ENCODE data around the gene HAT1. TPM values are rescaled to one million over a fixed set of nuclear protein-coding genes. Genes with fewer than 3 reads are reported as not detected.
"Not testable (repeated sequence)": the region's sequence is repeated elsewhere in the genome, so short reads cannot be mapped to it uniquely, and the experiment has no call there.

Gene HAT1
- total RNA-seq, 1 donor from 2014 or later: 43.3 TPM

DNA sequence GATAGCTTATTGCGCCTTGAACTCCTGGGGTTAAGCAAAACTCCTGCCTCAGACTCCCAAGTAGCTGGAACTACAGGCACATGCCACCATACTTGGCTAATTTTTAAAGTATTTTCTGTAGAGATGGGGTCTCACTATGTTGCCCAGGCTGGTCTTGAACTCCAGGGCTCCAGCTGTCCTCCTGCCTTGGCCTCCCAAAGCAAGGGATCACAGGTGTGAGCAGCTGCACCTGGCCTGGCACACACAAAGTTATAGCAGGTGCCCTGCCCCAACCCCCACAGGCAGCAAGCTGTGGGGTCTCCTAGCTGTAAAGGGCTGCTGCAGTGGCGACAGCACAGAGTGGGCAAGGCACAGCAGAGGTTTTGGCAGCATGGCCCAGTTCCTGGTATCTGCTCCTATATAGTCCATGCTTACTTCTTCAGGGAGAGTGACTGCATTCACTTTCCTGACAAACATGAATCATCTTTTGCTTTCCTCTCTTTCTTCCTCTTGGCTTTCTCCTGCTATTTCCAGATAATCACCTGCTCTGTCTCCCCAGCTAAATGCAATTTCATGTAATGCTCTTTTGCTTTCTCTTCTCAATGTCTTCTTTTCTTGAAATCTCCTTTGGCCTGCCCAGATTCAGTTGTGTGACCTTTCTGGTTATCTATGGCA is 50.2 kb downstream of the HAT1 start:
- DNase-seq (ENCODE audit: low spot score): no peak

DNA sequence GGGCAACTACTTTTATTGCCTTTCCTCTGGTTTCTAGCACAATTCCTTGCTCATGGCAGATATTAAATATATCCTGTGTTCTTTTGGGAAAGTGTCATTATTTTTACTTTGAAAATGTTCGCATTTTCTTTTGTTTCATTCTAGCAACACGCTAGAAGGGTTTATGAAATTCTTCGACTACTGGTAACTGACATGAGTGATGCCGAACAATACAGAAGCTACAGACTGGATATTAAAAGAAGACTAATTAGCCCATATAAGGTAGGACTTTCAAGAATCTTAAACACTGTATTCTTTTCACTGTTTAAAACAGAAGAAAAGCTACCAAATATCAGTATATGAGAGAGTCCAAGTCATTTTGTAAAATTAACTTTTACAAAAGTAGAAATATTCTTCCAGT is 56.8 kb downstream of the HAT1 start:
- DNase-seq (ENCODE audit: low spot score): no peak

DNA sequence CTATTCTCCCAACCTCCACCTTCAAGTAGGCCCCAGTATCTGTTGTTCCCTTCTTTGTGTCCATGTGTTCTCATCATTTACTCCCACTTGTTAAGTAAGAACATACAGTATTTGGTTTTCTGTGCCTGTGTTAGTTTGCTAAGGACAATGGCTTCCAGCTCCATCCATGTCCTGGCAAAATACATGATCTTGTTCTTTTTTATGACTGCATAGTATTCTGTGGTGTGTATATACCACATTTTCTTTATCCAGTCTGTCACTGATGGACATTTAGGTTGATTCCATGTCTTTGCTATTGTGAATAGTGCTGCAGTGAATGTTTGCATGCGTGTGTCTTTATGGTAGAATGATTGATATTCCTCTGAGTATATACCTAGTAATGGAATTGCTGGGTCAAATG is 61.7 kb downstream of the HAT1 start:
- not testable (repeated sequence) for DNase-seq (ENCODE audit: low spot score)

GRCh38 chr2:171985076-171985475 is 62.8 kb downstream of the HAT1 start:
- no peak for DNase-seq (ENCODE audit: low spot score)

- DNase-seq (ENCODE audit: low spot score): no peak
Measured at GRCh38 chr2:171986778-171987177, 64.5 kb downstream of the HAT1 start.

- no peak for DNase-seq (ENCODE audit: low spot score)
Measured at GRCh38 chr2:171991027-171991426, 68.8 kb downstream of the HAT1 start.

- no peak for DNase-seq (ENCODE audit: low spot score)
Measured at GRCh38 chr2:171995586-171995985, 73.3 kb downstream of the HAT1 start.

DNA sequence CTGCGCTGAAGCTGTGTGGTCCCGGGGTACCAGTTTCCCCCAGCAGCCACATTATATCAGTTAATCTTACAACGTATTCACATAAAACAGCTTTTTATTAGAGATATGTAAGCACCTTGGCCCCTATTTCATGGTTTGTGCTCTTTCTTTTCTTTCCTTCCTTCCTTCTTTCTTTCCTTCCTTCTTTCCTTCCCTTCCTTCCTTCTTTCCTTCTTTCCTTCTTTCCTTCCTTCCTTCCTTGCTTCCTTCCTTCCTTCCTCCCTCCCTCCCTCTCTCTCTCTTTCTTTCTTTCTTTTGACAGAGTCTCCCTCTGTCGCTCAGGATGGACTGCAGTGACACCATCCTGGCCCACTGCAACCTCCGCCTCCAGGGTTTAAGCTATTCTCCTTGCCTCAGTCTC is 73.8 kb downstream of the HAT1 start:
- DNase-seq (ENCODE audit: low spot score): no peak

GRCh38 chr2:171997031-171997430 is 74.8 kb downstream of the HAT1 start:
- not testable (repeated sequence) for DNase-seq (ENCODE audit: low spot score)

DNA sequence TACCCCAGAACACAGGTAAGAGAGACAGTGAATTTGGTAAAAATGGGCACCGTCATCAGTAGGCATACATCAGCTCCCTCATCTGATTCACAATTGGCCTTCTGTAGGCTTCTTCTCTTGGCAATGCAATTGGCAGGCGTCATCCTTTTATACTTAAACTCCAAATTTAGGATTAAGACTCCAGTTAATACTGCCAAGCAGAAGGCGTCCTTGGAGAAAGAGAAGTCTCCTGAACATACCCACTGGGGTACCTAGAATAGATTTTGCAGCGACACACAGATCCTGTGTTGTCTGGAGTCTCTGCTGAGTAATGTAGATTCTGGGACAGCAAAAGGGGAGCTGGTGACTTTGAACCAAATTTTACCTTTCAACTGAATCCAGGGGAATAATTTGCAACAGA is 76.9 kb downstream of the HAT1 start:
- DNase-seq (ENCODE audit: low spot score): no peak

- peak; percentile 93 for DNase-seq (ENCODE audit: low spot score)
Measured at GRCh38 chr2:171999604-172000469, 77.6 kb downstream of the HAT1 start, which contains the start of gene METAP1D. METAP1D (plus strand) TSS chr2:171999953; CDS start chr2:171999970, 17 bp downstream.

DNA sequence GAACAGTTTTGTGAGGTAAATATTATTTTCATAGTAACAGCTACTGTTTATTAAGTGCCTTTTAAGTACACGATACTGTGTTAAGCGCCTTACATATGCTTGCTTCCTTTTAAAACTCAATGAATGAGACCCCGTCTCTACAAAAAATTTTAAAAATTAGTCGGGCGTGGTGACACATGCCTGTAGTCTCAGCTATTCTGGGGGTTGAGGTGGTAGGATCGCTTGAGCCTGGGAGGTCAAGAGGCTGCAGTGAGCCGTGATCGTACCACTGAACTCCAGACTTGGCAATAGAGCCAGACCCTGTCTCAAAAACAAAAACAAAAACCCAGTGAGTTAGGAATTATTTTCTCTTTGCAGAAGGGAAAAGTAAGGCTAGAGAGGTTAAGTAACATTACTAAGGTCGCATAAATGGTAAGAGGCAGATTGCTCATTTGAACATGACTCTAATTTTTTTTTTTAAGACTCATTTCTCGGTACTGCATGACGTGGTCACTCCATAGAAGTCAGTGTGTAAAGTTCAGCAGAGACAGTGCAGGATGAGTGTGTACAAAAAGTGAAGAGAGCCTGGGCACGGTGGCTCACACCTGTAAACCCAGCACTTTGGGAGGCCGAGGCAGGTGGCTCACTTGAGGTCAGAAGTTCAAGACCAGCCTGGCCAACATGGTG is 78.6 kb downstream of the HAT1 start:
- DNase-seq (ENCODE audit: low spot score): no peak

- DNase-seq (ENCODE audit: low spot score): no peak
Measured at GRCh38 chr2:172007372-172007771, 85.1 kb downstream of the HAT1 start.

- no peak for DNase-seq (ENCODE audit: low spot score)
Measured at GRCh38 chr2:172009823-172010222, 87.6 kb downstream of the HAT1 start.

DNA sequence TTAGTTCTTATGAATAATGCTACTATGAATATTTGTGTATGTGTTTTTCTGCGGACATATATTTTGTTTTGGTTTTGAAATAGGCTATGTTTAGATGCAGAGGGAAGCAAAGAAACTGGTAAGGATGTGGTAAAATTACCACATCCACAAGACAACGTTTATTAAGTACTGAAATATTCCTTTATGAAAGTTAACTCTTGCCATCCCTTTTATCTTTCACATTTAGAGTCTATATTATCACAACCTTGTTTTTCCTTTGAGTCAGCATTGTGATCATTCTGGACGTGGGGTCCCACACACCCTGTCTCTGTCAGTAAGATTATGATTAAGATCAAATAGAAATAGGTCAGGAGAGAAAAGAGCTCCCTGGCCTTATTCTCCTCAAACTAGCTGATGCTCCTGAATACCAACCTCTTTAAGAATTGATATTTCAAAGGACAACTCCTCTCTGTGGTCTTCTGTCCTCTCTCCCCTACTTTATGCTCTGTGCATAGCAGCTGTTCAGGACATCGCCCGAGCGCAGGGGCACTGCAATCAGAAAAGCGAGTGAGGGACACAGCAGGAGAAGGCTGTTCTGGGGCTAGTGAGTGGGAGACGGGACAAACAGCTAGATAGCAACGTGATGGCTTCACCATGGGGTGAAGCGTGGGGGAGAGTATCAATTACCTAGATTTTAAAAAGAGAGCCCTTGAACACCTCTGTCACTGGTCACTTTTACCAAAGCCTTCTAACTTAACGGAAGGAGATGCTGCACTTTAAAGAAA is 89.7 kb downstream of the HAT1 start:
- no peak for DNase-seq (ENCODE audit: low spot score)

DNA sequence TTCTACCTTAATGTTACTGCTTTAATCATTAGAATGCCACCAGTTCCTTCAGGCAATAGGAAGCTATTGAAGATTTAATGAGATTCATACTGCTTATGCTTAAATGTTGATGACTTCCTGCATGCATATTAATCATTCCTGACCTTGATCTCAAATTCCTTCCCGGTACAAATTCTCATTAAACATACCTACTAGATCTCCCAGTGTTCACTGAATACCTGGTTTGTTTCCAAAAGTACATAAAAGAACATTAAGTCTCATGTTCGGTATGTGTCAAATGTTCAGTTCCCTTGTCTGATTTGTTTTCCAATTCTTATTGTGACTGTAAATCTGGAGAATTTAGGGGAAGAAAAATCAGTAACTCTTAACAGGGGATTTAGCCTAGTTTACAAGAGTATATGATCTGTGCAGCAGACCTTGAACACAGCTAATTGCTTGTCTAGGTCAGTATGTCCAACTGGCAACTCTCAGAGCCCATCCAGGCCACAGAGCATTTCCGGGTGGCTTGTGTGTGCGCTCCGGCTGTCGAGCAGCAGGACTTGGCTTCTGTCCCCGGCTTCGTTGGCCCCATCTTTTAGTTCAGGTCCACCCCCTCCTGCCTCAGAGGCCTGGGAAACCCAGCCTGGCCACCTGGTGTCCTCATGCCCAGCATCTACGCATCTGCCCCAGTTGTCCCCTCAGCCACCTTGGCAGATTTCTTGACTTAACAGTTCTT is 90.6 kb downstream of the HAT1 start:
- DNase-seq (ENCODE audit: low spot score): no peak

GRCh38 chr2:172013396-172013795 is 91.1 kb downstream of the HAT1 start:
- DNase-seq (ENCODE audit: low spot score): no peak

DNA sequence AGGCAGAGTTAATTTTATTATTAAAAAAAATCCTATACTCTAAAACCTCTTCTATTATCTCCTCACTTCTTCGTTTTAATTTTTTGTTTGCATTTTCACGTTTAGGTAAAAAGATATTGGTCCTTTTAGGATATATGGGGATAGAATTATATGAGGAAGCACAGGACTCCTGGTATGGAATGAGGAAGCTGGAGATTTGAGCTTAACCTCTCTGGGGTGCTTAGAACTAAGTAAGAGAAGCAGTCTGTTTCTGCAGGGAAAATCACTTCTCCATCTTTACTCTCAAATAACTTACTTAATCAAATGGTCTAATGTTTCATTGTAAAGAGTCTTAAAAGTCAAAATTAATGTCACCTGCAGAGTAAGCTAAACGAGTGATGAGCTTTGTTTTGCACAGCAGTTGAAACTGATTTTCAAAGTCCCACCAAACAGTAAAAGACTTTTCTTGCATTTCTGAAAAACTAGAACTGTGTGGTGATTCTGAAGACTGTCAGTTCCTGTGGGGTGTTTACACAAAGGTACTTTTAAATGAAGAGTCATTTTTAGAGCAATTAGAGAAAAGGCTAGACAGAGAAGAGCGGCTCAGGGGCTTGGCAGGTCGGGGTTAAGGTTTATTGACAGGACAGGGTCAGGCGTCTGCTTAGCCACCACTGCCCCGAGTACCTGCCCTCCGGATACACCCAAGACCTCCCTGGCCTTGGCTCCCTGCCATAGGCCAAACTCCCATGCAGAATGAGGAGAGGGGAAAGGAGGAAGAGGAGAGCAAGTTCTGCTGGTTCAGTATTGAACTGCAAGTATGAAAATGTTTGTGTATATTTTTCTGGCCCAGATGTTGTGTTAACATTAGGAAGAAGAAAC is 99.0 kb downstream of the HAT1 start:
- peak; percentile 43 for DNase-seq (ENCODE audit: low spot score)

GRCh38 chr2:172021955-172022354 is 99.7 kb downstream of the HAT1 start:
- peak; percentile 54 for DNase-seq (ENCODE audit: low spot score)

DNA sequence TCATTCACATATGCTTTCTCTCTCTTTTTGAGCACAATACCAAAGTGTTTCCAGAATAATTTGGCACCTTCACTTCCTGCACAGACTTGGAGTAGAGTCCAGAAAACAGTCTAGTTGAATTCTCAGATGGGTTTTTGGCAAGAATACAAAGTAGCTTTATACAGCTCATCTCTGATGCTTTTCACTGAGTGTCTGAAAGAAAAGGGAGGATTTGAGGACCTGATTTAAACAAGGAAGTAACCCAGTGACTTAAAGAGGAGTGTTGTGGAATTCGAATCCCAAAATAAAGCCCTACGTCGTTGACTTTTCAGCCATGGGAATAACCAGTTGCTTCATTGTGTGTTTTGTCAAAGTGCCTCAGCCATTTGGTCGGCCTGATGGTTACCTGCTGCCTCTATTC is 109.3 kb downstream of the HAT1 start:
- no peak for DNase-seq (ENCODE audit: low spot score)
